Stimulated activated CD8-positive, alpha-beta memory T cell treated with anti-CD3 and anti-CD28 coated beads, Interleukin-15, amount 100 ng/mL, for 4 hours (primary cell): ENCODE results near the gene ZNF678.

ENCODE experiments used
- DNase-seq, 2 donors: peaks; one replicate each; pipeline ENCODE4 v3.0.0-alpha.2; 2020; ENCODE audit warnings: low read depth in 2 of 2

The ZNF678 gene

DNA sequence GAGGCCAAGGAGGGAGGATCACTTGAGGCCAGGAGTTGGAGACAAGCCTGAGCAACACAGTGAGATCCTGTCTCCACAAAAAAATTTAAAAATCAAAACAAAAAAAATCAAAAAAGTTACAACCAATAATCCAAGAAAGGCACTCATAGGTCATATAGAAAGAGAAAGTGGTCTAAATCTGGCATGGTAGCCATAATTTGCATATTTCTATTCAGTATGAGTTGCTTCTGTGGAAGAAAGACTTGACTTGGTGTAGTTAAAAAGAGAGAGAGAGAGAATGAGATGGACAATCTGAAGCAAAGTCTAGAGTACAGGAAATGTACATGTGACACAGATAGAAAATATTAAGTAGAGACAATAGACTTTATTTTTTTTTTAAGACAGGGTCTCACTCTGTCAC is 149.3 kb downstream of the ZNF678 start:
- DNase-seq: no peak

DNA sequence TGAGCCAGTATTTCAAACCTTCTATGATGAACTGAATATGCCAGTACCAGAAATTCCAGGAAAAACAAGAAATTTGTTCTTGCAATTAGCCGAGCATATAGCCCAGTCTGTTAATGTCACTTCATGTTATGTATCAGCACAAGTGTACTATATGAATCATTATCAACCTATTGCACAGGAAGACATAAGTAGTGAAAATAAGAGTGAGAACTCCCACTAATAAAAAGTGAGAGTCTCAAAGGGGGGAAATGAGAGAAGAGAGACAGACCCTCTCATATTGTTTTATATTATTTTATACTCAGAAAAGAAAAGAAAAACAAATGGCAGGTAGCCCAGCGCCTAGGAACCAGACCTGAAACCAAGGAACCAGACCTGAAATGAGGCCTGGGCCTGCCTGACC is 155.6 kb downstream of the ZNF678 start:
- no peak for DNase-seq

DNA sequence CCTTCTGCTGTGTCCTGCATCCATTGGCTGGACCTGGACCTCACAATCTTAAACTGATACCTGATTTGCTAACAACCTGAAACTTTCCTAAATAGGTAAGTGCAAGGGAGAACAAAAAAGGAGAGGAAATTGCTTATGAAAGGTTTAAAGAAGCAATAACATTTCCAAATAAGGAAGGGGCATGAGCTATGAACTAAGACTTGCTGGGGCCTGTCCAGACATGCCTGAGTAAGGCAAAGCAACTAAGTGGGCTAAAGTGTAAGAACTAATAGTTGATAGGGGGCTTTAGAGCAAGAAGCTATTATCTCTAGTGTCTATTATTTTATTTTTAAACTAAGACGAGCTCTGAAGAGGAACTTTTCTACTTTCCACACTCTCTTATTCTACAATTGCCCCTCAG is 160.1 kb downstream of the ZNF678 start:
- no peak for DNase-seq

DNA sequence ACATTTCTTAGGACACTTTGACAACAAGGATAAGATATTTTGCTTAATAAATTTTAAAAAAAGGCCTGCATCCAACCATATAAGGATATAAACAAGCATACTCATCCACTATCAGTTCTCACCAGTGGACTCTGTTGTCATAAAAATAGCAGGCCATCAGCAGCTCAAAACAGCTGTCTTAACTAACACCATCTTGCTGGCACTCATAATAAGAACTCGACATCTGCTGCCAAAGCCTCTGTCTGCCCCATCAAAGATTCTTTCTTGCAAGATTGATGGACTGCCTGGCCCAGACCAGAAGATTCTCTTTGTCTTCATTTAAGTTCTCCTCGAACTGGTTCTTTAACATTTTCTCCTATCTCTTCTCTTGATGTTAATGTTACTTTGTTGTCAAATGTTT is 161.7 kb downstream of the ZNF678 start:
- no peak for DNase-seq

DNA sequence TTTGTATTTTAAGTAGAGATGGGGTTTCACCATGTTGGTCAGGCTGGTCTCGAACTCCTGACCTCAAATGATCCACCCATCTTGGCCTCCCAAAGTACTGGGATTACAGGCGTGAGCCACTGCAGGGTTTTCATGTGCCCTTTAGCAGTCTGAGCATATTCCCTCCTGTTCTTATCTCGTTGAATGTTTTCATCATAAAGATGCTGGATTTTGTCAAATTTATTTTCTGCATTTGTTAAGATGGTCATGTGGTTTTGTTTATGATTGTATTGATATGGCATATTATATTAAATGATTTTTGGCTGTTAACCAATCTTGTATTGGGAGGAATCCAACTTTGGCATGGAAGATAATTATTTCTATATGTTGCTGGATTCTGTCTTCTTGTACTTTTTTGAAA is 163.0 kb downstream of the ZNF678 start:
- DNase-seq: no peak
